ENCODE data around the gene DPP6.

Gene DPP6

DNA sequence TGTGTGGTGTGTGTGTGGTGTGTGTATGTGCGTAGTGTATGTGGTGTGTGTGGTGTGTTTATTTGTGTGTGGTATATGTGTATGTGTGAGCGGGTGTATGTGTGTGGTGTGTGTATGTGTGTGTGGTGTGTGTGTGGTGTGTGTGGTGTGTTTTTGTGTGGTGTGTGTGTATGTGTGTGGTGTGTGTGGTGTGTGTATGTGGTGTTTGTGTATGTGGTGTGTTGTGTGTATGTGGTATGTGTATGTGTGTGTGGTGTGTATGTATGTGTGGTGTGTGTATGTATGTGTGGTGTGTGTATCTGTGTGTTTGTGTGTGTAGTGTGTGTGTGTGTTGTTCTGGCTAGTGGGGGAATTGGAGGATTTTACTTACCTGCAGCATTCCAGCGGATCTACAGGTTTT is 523.3 kb downstream of the DPP6 start:
- no peaks in the 10 kb centered on the region for H3K27me3 ChIP-seq (ENCODE audit: control insufficient read depth, insufficient read depth, low read length)
- H3K9me3 ChIP-seq (ENCODE audit: control insufficient read depth, insufficient read depth, low read length), result peaks cover 8% of the 10 kb centered on the region; the same call in 1 of the 2 replicates
- no peak overlapping the region for H3K4me3 ChIP-seq (ENCODE audit: low read depth, low read length)
- H3K4me1 ChIP-seq (ENCODE audit: control insufficient read depth, insufficient read depth, low read length), result no peaks in the 10 kb centered on the region
- H3K27ac ChIP-seq (ENCODE audit: low read depth, low read length), result no peak overlapping the region
- H3K9ac ChIP-seq (ENCODE audit: low read depth, low read length), result no peak overlapping the region
- H3K36me3 ChIP-seq (ENCODE audit: control insufficient read depth, insufficient read depth, low read length), result no peaks in the 10 kb centered on the region

DNA sequence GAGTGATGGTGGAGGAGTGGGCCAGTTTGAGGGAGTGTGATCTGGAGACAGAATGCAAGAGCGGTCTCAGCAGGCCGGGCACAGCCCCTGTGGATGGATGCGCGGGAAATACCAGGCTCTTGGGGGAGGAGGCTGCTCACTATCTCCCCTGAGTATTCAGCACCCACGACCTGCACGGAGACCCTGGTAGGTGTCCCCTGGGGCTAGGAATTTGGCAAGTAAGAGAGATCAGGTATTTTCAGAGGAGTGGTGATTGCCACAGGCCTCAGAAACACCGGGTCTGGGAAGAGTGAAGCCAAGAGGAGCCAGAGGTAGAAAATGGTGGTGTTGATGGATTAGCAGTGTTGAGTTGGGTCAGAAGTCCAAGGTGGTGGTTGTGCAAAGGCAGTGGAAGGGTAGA is 524.4 kb downstream of the DPP6 start:
- no peak overlapping the region for H3K27ac ChIP-seq (ENCODE audit: low read depth, low read length)
- H3K9me3 ChIP-seq (ENCODE audit: control insufficient read depth, insufficient read depth, low read length), result peaks cover 8% of the 10 kb centered on the region; the same call in 1 of the 2 replicates
- no peaks in the 10 kb centered on the region for H3K27me3 ChIP-seq (ENCODE audit: control insufficient read depth, insufficient read depth, low read length)
- H3K4me1 ChIP-seq (ENCODE audit: control insufficient read depth, insufficient read depth, low read length), result no peaks in the 10 kb centered on the region
- H3K36me3 ChIP-seq (ENCODE audit: control insufficient read depth, insufficient read depth, low read length), result no peaks in the 10 kb centered on the region
- H3K4me3 ChIP-seq (ENCODE audit: low read depth, low read length), result no peak overlapping the region
- H3K9ac ChIP-seq (ENCODE audit: low read depth, low read length), result no peak overlapping the region

GRCh38 chr7:154577141-154577873 is 525.1 kb downstream of the DPP6 start:
- Histone ChIP-seq H3K9me3 (ENCODE audit: control insufficient read depth, insufficient read depth, low read length) (peaks cover 8% of the 10 kb centered on the region; the same call in 1 of the 2 replicates), H3K36me3 (ENCODE audit: control insufficient read depth, insufficient read depth, low read length) (no peaks in the 10 kb centered on the region), H3K4me3 (ENCODE audit: low read depth, low read length) (no peak overlapping the region), H3K4me1 (ENCODE audit: control insufficient read depth, insufficient read depth, low read length) (no peaks in the 10 kb centered on the region), H3K27ac (ENCODE audit: low read depth, low read length) (no peak overlapping the region), H3K9ac (ENCODE audit: low read depth, low read length) (no peak overlapping the region), H3K27me3 (ENCODE audit: control insufficient read depth, insufficient read depth, low read length) (no peaks in the 10 kb centered on the region)

- Histone ChIP-seq H3K4me3 (ENCODE audit: low read depth, low read length) (no peak overlapping the region), H3K9ac (ENCODE audit: low read depth, low read length) (no peak overlapping the region), H3K9me3 (ENCODE audit: control insufficient read depth, insufficient read depth, low read length) (peaks cover 8% of the 10 kb centered on the region; the same call in 1 of the 2 replicates), H3K27ac (ENCODE audit: low read depth, low read length) (no peak overlapping the region), H3K27me3 (ENCODE audit: control insufficient read depth, insufficient read depth, low read length) (no peaks in the 10 kb centered on the region), H3K36me3 (ENCODE audit: control insufficient read depth, insufficient read depth, low read length) (no peaks in the 10 kb centered on the region), H3K4me1 (ENCODE audit: control insufficient read depth, insufficient read depth, low read length) (no peaks in the 10 kb centered on the region)
Observed at GRCh38 chr7:154578336-154578735, 526.1 kb downstream of the DPP6 start.

GRCh38 chr7:154579711-154580110 is 527.5 kb downstream of the DPP6 start:
- Histone ChIP-seq H3K36me3 (ENCODE audit: control insufficient read depth, insufficient read depth, low read length) (no peaks in the 10 kb centered on the region), H3K4me3 (ENCODE audit: low read depth, low read length) (no peak overlapping the region), H3K27ac (ENCODE audit: low read depth, low read length) (no peak overlapping the region), H3K9me3 (ENCODE audit: control insufficient read depth, insufficient read depth, low read length) (0 out of 2 replicates have a peak, but pooled peaks cover 2% of the 10 kb centered on the region), H3K9ac (ENCODE audit: low read depth, low read length) (no peak overlapping the region), H3K27me3 (ENCODE audit: control insufficient read depth, insufficient read depth, low read length) (no peaks in the 10 kb centered on the region), H3K4me1 (ENCODE audit: control insufficient read depth, insufficient read depth, low read length) (peaks cover 6% of the 10 kb centered on the region)

DNA sequence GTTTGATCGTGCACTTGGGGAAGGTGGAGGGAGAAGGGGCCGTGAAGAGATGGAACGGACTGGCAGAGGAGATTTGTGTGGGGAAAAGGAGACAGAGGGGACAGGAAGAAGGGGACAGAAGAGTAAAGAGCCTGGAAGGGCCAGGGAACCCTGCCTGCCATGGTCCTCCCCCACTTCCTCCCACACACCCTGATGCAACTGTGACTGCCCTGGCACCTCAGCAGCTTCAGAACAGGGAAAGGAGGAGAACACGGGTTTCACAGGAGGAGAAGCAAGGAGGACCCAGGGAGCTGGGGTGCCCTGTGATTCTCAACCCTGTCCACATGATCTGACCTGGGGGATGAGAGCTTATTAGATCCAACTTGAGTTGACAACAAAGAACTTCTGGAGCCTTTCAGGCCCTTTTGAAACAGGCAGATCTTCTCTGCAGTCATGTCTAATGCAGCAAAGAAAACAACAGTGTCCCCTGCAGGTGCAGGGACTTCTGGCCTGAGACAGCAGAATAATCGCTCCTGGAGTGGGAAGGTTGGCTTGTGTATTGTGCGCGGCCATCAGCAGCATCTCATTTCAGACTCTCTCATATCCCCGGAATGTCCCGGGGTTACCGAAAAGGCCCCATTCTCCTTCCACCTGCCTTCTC is 529.2 kb downstream of the DPP6 start:
- peaks cover 9% of the 10 kb centered on the region for H3K4me1 ChIP-seq (ENCODE audit: control insufficient read depth, insufficient read depth, low read length)

DNA sequence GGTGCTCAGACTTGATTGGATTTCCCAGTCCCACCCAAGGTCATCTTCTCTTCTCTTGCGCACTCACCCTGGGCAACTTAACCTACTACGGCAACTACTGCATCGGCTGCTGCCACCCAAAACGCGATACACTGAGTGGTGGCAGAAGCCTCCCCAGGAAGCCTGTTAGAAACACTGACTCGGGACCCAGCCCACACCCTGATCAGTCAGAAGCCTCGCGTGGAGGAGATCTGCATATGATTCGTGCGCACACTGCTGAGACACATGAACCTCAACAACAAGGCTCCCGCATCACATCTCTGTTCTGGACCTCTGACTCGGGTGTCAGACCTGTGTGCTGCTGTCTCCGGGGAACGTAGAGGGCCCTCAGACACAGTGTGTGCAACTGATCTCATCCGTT is 531.3 kb downstream of the DPP6 start:
- no peak overlapping the region for H3K9ac ChIP-seq (ENCODE audit: low read depth, low read length)
- no peaks in the 10 kb centered on the region for H3K27me3 ChIP-seq (ENCODE audit: control insufficient read depth, insufficient read depth, low read length)
- H3K4me3 ChIP-seq (ENCODE audit: low read depth, low read length), result no peak overlapping the region
- H3K9me3 ChIP-seq (ENCODE audit: control insufficient read depth, insufficient read depth, low read length), result no peaks in the 10 kb centered on the region
- no peak overlapping the region for H3K27ac ChIP-seq (ENCODE audit: low read depth, low read length)
- peaks cover 9% of the 10 kb centered on the region for H3K4me1 ChIP-seq (ENCODE audit: control insufficient read depth, insufficient read depth, low read length)
- H3K36me3 ChIP-seq (ENCODE audit: control insufficient read depth, insufficient read depth, low read length), result no peaks in the 10 kb centered on the region

More for the DNA sequence above, 529.2 kb downstream of the DPP6 start:
- H3K4me3 ChIP-seq (ENCODE audit: low read depth, low read length), result no peak overlapping the region
- H3K27me3 ChIP-seq (ENCODE audit: control insufficient read depth, insufficient read depth, low read length), result no peaks in the 10 kb centered on the region
- H3K36me3 ChIP-seq (ENCODE audit: control insufficient read depth, insufficient read depth, low read length), result no peaks in the 10 kb centered on the region
- no peaks in the 10 kb centered on the region for H3K9me3 ChIP-seq (ENCODE audit: control insufficient read depth, insufficient read depth, low read length)
- H3K27ac ChIP-seq (ENCODE audit: low read depth, low read length), result no peak overlapping the region
- no peak overlapping the region for H3K9ac ChIP-seq (ENCODE audit: low read depth, low read length)

DNA sequence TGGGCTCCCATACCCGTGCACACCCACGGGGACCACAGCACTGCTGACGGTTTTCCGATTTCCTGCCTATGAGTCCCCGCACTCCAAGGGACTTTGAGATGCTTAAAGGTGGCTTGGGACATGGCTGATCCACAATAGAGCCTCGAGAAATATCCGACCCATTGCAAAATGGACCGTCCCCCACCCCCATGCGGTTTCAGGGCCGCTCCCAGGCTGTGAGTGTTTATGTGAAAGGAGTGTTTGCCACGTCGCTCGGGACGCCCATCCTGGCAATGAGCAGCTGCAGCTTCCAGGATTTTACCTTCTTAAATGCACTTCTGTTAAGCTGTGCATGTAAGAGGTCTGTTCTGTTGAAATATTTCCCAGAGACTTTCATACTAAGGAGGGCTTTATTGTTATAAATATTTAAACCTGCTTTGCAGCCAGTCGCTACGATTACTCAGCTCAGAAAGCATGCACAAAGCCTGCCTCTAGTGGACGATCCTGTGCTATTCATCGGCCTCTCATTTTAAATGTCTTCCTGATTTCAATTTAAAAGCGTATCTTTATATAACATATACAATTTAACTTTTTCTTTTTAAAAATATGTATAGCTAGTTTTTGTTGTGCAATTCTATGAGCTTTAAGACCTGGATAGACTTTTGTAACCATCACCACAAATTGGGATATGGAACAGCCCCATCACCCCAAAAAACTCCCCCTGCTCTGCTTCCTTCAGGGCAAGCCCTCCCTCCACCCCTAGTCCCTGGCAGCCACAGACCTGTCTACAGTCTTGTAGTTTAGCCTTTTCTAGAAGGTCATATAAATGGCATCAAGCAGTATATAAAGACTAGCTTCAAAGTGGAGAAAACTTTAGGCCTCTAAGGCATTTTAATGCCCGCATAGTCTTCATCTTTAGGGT is 532.4 kb downstream of the DPP6 start:
- Histone ChIP-seq H3K27ac (ENCODE audit: low read depth, low read length) (no peak overlapping the region), H3K36me3 (ENCODE audit: control insufficient read depth, insufficient read depth, low read length) (no peaks in the 10 kb centered on the region), H3K4me1 (ENCODE audit: control insufficient read depth, insufficient read depth, low read length) (peaks cover 9% of the 10 kb centered on the region), H3K4me3 (ENCODE audit: low read depth, low read length) (no peak overlapping the region), H3K9ac (ENCODE audit: low read depth, low read length) (no peak overlapping the region), H3K9me3 (ENCODE audit: control insufficient read depth, insufficient read depth, low read length) (no peaks in the 10 kb centered on the region), H3K27me3 (ENCODE audit: control insufficient read depth, insufficient read depth, low read length) (no peaks in the 10 kb centered on the region)

DNA sequence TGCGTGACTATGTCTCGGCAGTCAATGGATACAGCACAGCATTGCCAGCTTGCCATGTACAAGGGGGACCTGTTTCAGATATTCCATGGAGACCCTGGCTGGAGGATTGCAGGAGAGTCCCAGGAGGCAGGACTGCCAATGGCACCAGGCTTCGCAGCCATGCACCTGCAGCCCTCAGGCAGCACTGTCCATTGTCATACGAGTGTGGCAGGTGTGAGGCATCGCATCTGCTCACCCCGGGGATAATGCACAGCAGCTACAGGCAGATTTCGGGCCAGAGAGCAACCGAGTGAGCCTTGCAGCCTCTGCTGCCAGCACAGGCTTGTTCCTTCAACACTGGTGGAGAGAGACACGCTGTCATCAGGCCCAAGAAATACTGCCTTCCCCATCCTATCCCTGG is 535.6 kb downstream of the DPP6 start:
- H3K9me3 ChIP-seq (ENCODE audit: control insufficient read depth, insufficient read depth, low read length), result no peaks in the 10 kb centered on the region
- no peaks in the 10 kb centered on the region for H3K36me3 ChIP-seq (ENCODE audit: control insufficient read depth, insufficient read depth, low read length)
- H3K9ac ChIP-seq (ENCODE audit: low read depth, low read length), result no peak overlapping the region
- H3K4me1 ChIP-seq (ENCODE audit: control insufficient read depth, insufficient read depth, low read length), result peaks cover 9% of the 10 kb centered on the region
- H3K27me3 ChIP-seq (ENCODE audit: control insufficient read depth, insufficient read depth, low read length), result no peaks in the 10 kb centered on the region
- H3K4me3 ChIP-seq (ENCODE audit: low read depth, low read length), result no peak overlapping the region
- H3K27ac ChIP-seq (ENCODE audit: low read depth, low read length), result no peak overlapping the region

DNA sequence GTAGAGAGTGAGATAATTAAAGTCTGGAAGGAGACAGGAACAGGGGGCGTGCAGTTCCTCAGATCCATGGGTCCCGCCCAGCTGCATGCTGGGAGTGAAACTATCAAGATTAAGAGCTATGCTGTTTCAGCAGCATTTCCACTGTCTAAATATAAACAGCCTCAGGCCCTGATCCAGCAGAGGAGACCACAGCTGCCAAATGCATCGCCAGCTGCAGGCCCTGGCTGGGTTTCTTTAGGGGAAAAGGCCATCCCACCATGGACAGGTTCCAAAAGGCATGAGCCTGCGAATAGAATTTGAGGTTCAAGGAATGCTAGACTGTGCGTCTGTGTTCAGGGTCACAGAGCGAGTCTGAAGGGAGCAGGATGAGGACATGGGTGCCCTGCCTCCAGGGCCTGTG is 539.3 kb downstream of the DPP6 start:
- Histone ChIP-seq H3K4me1 (ENCODE audit: control insufficient read depth, insufficient read depth, low read length) (no peaks in the 10 kb centered on the region), H3K9me3 (ENCODE audit: control insufficient read depth, insufficient read depth, low read length) (no peaks in the 10 kb centered on the region), H3K36me3 (ENCODE audit: control insufficient read depth, insufficient read depth, low read length) (no peaks in the 10 kb centered on the region), H3K4me3 (ENCODE audit: low read depth, low read length) (no peak overlapping the region), H3K27ac (ENCODE audit: low read depth, low read length) (no peak overlapping the region), H3K27me3 (ENCODE audit: control insufficient read depth, insufficient read depth, low read length) (no peaks in the 10 kb centered on the region), H3K9ac (ENCODE audit: low read depth, low read length) (no peak overlapping the region)

- no peak overlapping the region for H3K9ac ChIP-seq (ENCODE audit: low read depth, low read length)
- no peaks in the 10 kb centered on the region for H3K4me1 ChIP-seq (ENCODE audit: control insufficient read depth, insufficient read depth, low read length)
- H3K27me3 ChIP-seq (ENCODE audit: control insufficient read depth, insufficient read depth, low read length), result no peaks in the 10 kb centered on the region
- H3K36me3 ChIP-seq (ENCODE audit: control insufficient read depth, insufficient read depth, low read length), result no peaks in the 10 kb centered on the region
- H3K27ac ChIP-seq (ENCODE audit: low read depth, low read length), result no peak overlapping the region
- H3K4me3 ChIP-seq (ENCODE audit: low read depth, low read length), result no peak overlapping the region
- no peaks in the 10 kb centered on the region for H3K9me3 ChIP-seq (ENCODE audit: control insufficient read depth, insufficient read depth, low read length)
Observed at GRCh38 chr7:154592388-154592787, 540.2 kb downstream of the DPP6 start.
